Measurements from ENCODE around the gene MYCN. TPM values are rescaled to one million over a fixed set of nuclear protein-coding genes. Genes with fewer than 3 reads are reported as not detected.

MYCN gene
- total RNA-seq, 4 donors from 2014 or later: 0.48 to 7.0 (median 0.82) TPM; not detected in 1

GRCh38 chr2:15984368-15985255 lies 44.3 kb downstream of the MYCN start:
- TF ChIP-seq, protein P1, sequence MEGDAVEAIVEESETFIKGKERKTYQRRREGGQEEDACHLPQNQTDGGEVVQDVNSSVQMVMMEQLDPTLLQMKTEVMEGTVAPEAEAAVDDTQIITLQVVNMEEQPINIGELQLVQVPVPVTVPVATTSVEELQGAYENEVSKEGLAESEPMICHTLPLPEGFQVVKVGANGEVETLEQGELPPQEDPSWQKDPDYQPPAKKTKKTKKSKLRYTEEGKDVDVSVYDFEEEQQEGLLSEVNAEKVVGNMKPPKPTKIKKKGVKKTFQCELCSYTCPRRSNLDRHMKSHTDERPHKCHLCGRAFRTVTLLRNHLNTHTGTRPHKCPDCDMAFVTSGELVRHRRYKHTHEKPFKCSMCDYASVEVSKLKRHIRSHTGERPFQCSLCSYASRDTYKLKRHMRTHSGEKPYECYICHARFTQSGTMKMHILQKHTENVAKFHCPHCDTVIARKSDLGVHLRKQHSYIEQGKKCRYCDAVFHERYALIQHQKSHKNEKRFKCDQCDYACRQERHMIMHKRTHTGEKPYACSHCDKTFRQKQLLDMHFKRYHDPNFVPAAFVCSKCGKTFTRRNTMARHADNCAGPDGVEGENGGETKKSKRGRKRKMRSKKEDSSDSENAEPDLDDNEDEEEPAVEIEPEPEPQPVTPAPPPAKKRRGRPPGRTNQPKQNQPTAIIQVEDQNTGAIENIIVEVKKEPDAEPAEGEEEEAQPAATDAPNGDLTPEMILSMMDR (IDR thresholded peaks at IDR 0.05): no peak
- TF ChIP-seq POLR2A (IDR thresholded peaks at IDR 0.05) (no peak), POLR2AphosphoS5 (IDR thresholded peaks at IDR 0.05) (no peak), EP300 (IDR thresholded peaks at IDR 0.05; ENCODE audit: low read depth) (no peak)
- intact Hi-C loops (cut with DNase I; ENCODE audit: low total_unique reads) (no loop called here), in situ Hi-C loops (cut with MboI; ENCODE audit: low pct_ligation_motif_present in 1 of 4, low pct_unique_long_range_greater_than_20kb in 1 of 4, low sequenced_read_pairs in 3 of 4) (no loop called here)
- Histone ChIP-seq H3K4me3 (no peak overlapping the region), H3K27me3 (no peaks in the 10 kb centered on the region), H3K4me1 (no peaks in the 10 kb centered on the region), H3K36me3 (no peaks in the 10 kb centered on the region), H3K27ac (no peak overlapping the region), H3K9me3 (no peaks in the 10 kb centered on the region)
- 80 to 90% methylated on average over 2 to 41 of the region's 43 CpGs for WGBS, 2 donors (ENCODE audit: low coverage in 1 of 2)
- DNase-seq: no peak

- Histone ChIP-seq H3K36me3 (no peaks in the 10 kb centered on the region), H3K9me3 (no peaks in the 10 kb centered on the region), H3K27ac (no peak overlapping the region), H3K4me3 (no peak overlapping the region), H3K27me3 (no peaks in the 10 kb centered on the region), H3K4me1 (no peaks in the 10 kb centered on the region)
- in situ Hi-C loops (cut with MboI; ENCODE audit: low pct_ligation_motif_present in 1 of 4, low pct_unique_long_range_greater_than_20kb in 1 of 4, low sequenced_read_pairs in 3 of 4) (no loop called here), intact Hi-C loops (cut with DNase I; ENCODE audit: low total_unique reads) (no loop called here)
- no peak for DNase-seq
- WGBS, 2 donors (ENCODE audit: low coverage in 1 of 2): 92 to 94% methylated on average over 3 to 7 of the region's 7 CpGs
- TF ChIP-seq POLR2AphosphoS5 (IDR thresholded peaks at IDR 0.05) (no peak), POLR2A (IDR thresholded peaks at IDR 0.05) (no peak), EP300 (IDR thresholded peaks at IDR 0.05; ENCODE audit: low read depth) (no peak)
- TF ChIP-seq, protein P1 (IDR thresholded peaks at IDR 0.05): no peak
Measured at GRCh38 chr2:15985531-15985930, 45.2 kb downstream of the MYCN start.

- no peaks in the 10 kb centered on the region for H3K9me3 ChIP-seq
- no peak for TF ChIP-seq POLR2A (IDR thresholded peaks at IDR 0.05)
- no peak for TF ChIP-seq EP300 (IDR thresholded peaks at IDR 0.05; ENCODE audit: low read depth)
- TF ChIP-seq, protein P1 (IDR thresholded peaks at IDR 0.05): no peak
- no peak for TF ChIP-seq POLR2AphosphoS5 (IDR thresholded peaks at IDR 0.05)
- no peak overlapping the region for H3K4me3 ChIP-seq
- no peaks in the 10 kb centered on the region for H3K36me3 ChIP-seq
- 58 to 87% methylated on average over 4 to 9 of the region's 9 CpGs for WGBS, 2 donors (ENCODE audit: low coverage in 1 of 2)
- no peak overlapping the region for H3K27ac ChIP-seq
- H3K4me1 ChIP-seq: no peaks in the 10 kb centered on the region
- no peaks in the 10 kb centered on the region for H3K27me3 ChIP-seq
- DNase-seq: no peak
- intact Hi-C loops (cut with DNase I; ENCODE audit: low total_unique reads) (no loop called here), in situ Hi-C loops (cut with MboI; ENCODE audit: low pct_ligation_motif_present in 1 of 4, low pct_unique_long_range_greater_than_20kb in 1 of 4, low sequenced_read_pairs in 3 of 4) (no loop called here)
Measured at GRCh38 chr2:15986068-15986560, 45.8 kb downstream of the MYCN start.

- Histone ChIP-seq H3K27me3 (no peaks in the 10 kb centered on the region), H3K27ac (no peak overlapping the region), H3K36me3 (no peaks in the 10 kb centered on the region), H3K4me1 (no peaks in the 10 kb centered on the region), H3K9me3 (no peaks in the 10 kb centered on the region), H3K4me3 (no peak overlapping the region)
- intact Hi-C loops (cut with DNase I; ENCODE audit: low total_unique reads): no loop called here
- TF ChIP-seq EP300 (IDR thresholded peaks at IDR 0.05; ENCODE audit: low read depth) (no peak), POLR2A (IDR thresholded peaks at IDR 0.05) (no peak), POLR2AphosphoS5 (IDR thresholded peaks at IDR 0.05) (no peak)
- TF ChIP-seq, protein P1 (IDR thresholded peaks at IDR 0.05): no peak
- 89% methylated on average over 4 of the region's 4 CpGs; no CpG with 5 or more reads in 1 of the 2 donors for WGBS, 2 donors (ENCODE audit: low coverage in 1 of 2)
- in situ Hi-C loops (cut with MboI; ENCODE audit: low pct_ligation_motif_present in 1 of 4, low pct_unique_long_range_greater_than_20kb in 1 of 4, low sequenced_read_pairs in 3 of 4): no loop called here
- no peak for DNase-seq
Measured at GRCh38 chr2:15986644-15987043, 46.3 kb downstream of the MYCN start.

Data from transverse colon (tissue), 4 donors.